Neural progenitor cell (in vitro differentiated cells): Measurements from ENCODE around the gene TGIF2. TPM values are rescaled to one million over a fixed set of nuclear protein-coding genes. Genes with fewer than 3 reads are reported as not detected.

Experiments
- DNase-seq: peaks from one replicate; pipeline ENCODE4 v3.0.0-alpha.2; 2016; ENCODE audit warnings: low spot score
- H2AFZ ChIP-seq: fragments of 200-600 bp; sonication (generic); replicated peaks from 2 replicates; pipeline ENCODE4 v1.6.1; 2016; ENCODE audit warnings: antibody characterized with exemption
- H3F3A ChIP-seq: fragments of 200-600 bp; sonication (generic); 2 replicates; pipeline ENCODE4 v1.6.1; 2016; ENCODE audit warnings: antibody characterized with exemption, low read depth
- H3K27ac ChIP-seq: fragments of 200-600 bp; sonication (generic); 2 replicates; pipeline ENCODE4 v1.5.1; 2016; ENCODE audit warnings: mild to moderate bottlenecking
- H3K27me3 ChIP-seq: fragments of 200-600 bp; sonication (generic); 2 replicates; pipeline ENCODE4 v1.6.1; 2016; ENCODE audit warnings: mild to moderate bottlenecking, moderate library complexity
- H3K36me3 ChIP-seq: fragments of 200-600 bp; sonication (generic); 2 replicates; pipeline ENCODE4 v1.5.1; 2016
- H3K4me1 ChIP-seq: fragments of 200-600 bp; sonication (generic); 2 replicates; pipeline ENCODE4 v1.6.1; 2016; ENCODE audit warnings: mixed run types
- H3K4me2 ChIP-seq: fragments of 200-600 bp; sonication (generic); 2 replicates; pipeline ENCODE4 v1.6.1; 2016
- H3K4me3 ChIP-seq: fragments of 200-600 bp; sonication (generic); 2 replicates; pipeline ENCODE4 v1.5.1; 2016
- H3K79me2 ChIP-seq: fragments of 200-600 bp; sonication (generic); 2 replicates; pipeline ENCODE4 v1.6.1; 2016; ENCODE audit warnings: low read depth
- H3K9ac ChIP-seq: fragments of 200-600 bp; sonication (generic); 2 replicates; pipeline ENCODE4 v1.6.1; 2016
- H3K9me3 ChIP-seq: fragments of 200-600 bp; sonication (generic); 2 replicates; pipeline ENCODE4 v1.5.1; 2016; ENCODE audit warnings: low read depth
- H4K20me1 ChIP-seq: fragments of 200-600 bp; sonication (generic); 2 replicates; pipeline ENCODE4 v1.6.1; 2016; ENCODE audit warnings: low read depth
- H3K27ac Mint-ChIP-seq: 3 replicates; pipeline ENCODE4 v1.8.0; 2021; ENCODE audit warnings: mixed read lengths
- H3K27me3 Mint-ChIP-seq: 2 replicates; pipeline ENCODE4 v1.8.0; 2022; ENCODE audit warnings: low read depth, mild to moderate bottlenecking, inconsistent platforms, moderate library complexity, mixed read lengths; ENCODE audit not compliant: insufficient read depth
- H3K36me3 Mint-ChIP-seq: 3 replicates; pipeline ENCODE4 v1.8.0; 2021; ENCODE audit warnings: mixed read lengths
- H3K4me1 Mint-ChIP-seq: 3 replicates; pipeline ENCODE4 v1.8.0; 2021; ENCODE audit warnings: mixed read lengths
- H3K4me3 Mint-ChIP-seq: 3 replicates; pipeline ENCODE4 v1.8.0; 2021; ENCODE audit warnings: mild to moderate bottlenecking, moderate library complexity, mixed read lengths
- H3K9me3 Mint-ChIP-seq: 3 replicates; pipeline ENCODE4 v1.8.0; 2020; ENCODE audit warnings: mixed read lengths
- CTCF ChIP-seq: fragments of 200-600 bp; sonication (generic); IDR thresholded peaks from 2 replicates; pipeline ENCODE4 v1.5.1; 2017; ENCODE audit warnings: antibody characterized with exemption, mild to moderate bottlenecking
- EZH2 ChIP-seq: fragments of 200-600 bp; sonication (generic); IDR thresholded peaks from 2 replicates; pipeline ENCODE4 v1.6.1; 2017; ENCODE audit warnings: antibody characterized with exemption, mild to moderate bottlenecking, moderate library complexity
- EZH2phosphoT487 ChIP-seq: fragments of 200-600 bp; sonication (generic); IDR thresholded peaks from 2 replicates; pipeline ENCODE4 v1.6.1; 2017; ENCODE audit warnings: antibody characterized with exemption
- total RNA-seq: library from RNA; depleted of rRNA; stranded (reverse); fragments of >200 nt; gene quantifications from 2 replicates; pipeline ENCODE4 v1.2.3, GENCODE V29; 2015; ENCODE audit warnings: low replicate concordance

The TGIF2 gene
- total RNA-seq, 1 donor from 2014 or later, result 67.1 TPM

GRCh38 chr20:36624068-36624943, 50.9 kb downstream of the TGIF2 start:
- H3K79me2 ChIP-seq, result no peaks in the 10 kb centered on the region
- H3K36me3 Mint-ChIP-seq, result no peaks in the 10 kb centered on the region
- DNase-seq, result no peak
- H2AFZ ChIP-seq, result peak overlapping the region; percentile 69
- no peak overlapping the region for H3K4me3 ChIP-seq
- H3K27me3 Mint-ChIP-seq, result no peaks in the 10 kb centered on the region
- no peaks in the 10 kb centered on the region for H3F3A ChIP-seq
- no peak for TF ChIP-seq EZH2
- TF ChIP-seq EZH2phosphoT487, result no peak
- TF ChIP-seq CTCF, result no peak
- H4K20me1 ChIP-seq, result no peaks in the 10 kb centered on the region
- H3K9me3 ChIP-seq, result no peaks in the 10 kb centered on the region
- H3K4me2 ChIP-seq, result no peak overlapping the region
- H3K27me3 ChIP-seq, result no peaks in the 10 kb centered on the region
- H3K4me3 Mint-ChIP-seq, result no peak overlapping the region
- peak overlapping the region; percentile 7 for H3K27ac Mint-ChIP-seq
- H3K9ac ChIP-seq, result no peak overlapping the region
- H3K27ac ChIP-seq, result no peak overlapping the region
- no peaks in the 10 kb centered on the region for H3K9me3 Mint-ChIP-seq
- H3K36me3 ChIP-seq, result no peaks in the 10 kb centered on the region
- H3K4me1 Mint-ChIP-seq, result peaks cover 6% of the 10 kb centered on the region
- H3K4me1 ChIP-seq, result no peaks in the 10 kb centered on the region

DNA sequence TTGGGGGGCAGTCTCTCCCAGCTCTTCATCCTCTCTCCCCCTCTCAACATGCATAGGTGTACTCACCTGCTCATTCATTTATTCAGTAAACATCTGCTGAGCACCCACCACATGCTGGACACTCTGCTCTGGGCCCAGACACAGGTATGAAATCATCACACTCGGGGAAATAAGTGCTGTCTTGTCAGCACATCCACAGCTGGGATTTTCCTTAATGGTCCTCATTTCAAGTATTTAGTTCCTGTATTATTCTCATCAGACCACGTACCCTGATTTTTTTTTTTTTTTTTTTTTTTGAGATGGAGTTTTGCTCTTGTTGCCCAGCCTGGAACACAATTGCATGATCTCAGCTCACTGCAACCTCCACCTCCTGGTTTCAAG, 51.5 kb downstream of the TGIF2 start:
- H3K27ac Mint-ChIP-seq, result no peak overlapping the region
- no peaks in the 10 kb centered on the region for H3K27me3 Mint-ChIP-seq
- H3F3A ChIP-seq, result no peaks in the 10 kb centered on the region
- H3K36me3 Mint-ChIP-seq, result no peaks in the 10 kb centered on the region
- no peak overlapping the region for H3K4me3 Mint-ChIP-seq
- no peaks in the 10 kb centered on the region for H3K79me2 ChIP-seq
- H4K20me1 ChIP-seq, result no peaks in the 10 kb centered on the region
- H2AFZ ChIP-seq, result no peak overlapping the region
- H3K4me1 Mint-ChIP-seq, result peaks cover 9% of the 10 kb centered on the region
- H3K9me3 ChIP-seq, result no peaks in the 10 kb centered on the region
- H3K9ac ChIP-seq, result no peak overlapping the region
- DNase-seq, result no peak
- no peaks in the 10 kb centered on the region for H3K9me3 Mint-ChIP-seq
- no peaks in the 10 kb centered on the region for H3K4me1 ChIP-seq
- no peaks in the 10 kb centered on the region for H3K27me3 ChIP-seq
- TF ChIP-seq EZH2 (no peak), CTCF (no peak), EZH2phosphoT487 (no peak)
- H3K4me2 ChIP-seq, result no peak overlapping the region
- no peak overlapping the region for H3K4me3 ChIP-seq
- H3K27ac ChIP-seq, result no peak overlapping the region
- H3K36me3 ChIP-seq, result no peaks in the 10 kb centered on the region

DNA sequence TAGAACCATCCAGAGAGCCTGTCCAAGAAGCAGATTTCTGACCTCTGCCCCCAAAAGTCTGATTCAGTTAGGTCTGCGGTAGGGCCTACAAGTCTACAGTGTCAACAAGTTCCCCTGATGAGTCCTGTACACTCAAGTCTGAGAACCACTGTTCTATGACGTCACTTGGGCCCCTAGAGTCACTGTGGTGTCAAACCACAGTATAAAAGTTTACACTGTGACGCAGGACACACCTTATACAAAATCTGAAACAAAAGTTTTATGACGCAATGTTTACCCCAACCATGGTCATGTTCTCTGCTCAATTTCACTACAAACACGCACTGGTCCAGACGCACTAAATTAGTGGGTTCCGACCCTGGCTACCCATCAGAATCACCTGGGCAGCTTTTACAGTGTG, 54.7 kb downstream of the TGIF2 start:
- Mint-ChIP-seq H3K27me3 (no peaks in the 10 kb centered on the region), H3K36me3 (no peaks in the 10 kb centered on the region), H3K9me3 (no peaks in the 10 kb centered on the region), H3K4me3 (no peak overlapping the region), H3K27ac (no peak overlapping the region), H3K4me1 (peaks cover 12% of the 10 kb centered on the region)
- H2AFZ ChIP-seq, result no peak overlapping the region
- no peak for TF ChIP-seq CTCF
- no peak for TF ChIP-seq EZH2
- no peak for TF ChIP-seq EZH2phosphoT487
- no peak overlapping the region for H3K27ac ChIP-seq
- H3K4me1 ChIP-seq, result no peaks in the 10 kb centered on the region
- no peaks in the 10 kb centered on the region for H3K36me3 ChIP-seq
- no peaks in the 10 kb centered on the region for H3K79me2 ChIP-seq
- no peaks in the 10 kb centered on the region for H3K27me3 ChIP-seq
- no peak overlapping the region for H3K9ac ChIP-seq
- H3K9me3 ChIP-seq, result no peaks in the 10 kb centered on the region
- H4K20me1 ChIP-seq, result no peaks in the 10 kb centered on the region
- no peak overlapping the region for H3K4me2 ChIP-seq
- H3K4me3 ChIP-seq, result no peak overlapping the region
- DNase-seq, result no peak
- H3F3A ChIP-seq, result no peaks in the 10 kb centered on the region
